B cell (primary cell): ENCODE results near the gene RPRD1B. TPM values are rescaled to one million over a fixed set of nuclear protein-coding genes. Genes with fewer than 3 reads are reported as not detected.
A peak's percentile ranks its signal among the peaks of the same experiment; 100 is the strongest.

Experiments used
- ATAC-seq: fragments of 200-7000 bp; cut with Tn5 transposase; one replicate; pipeline ENCODE4 v1.10.0; 2021; ENCODE audit warnings: low read depth, mild to moderate bottlenecking, moderate number of reproducible peaks, moderate library complexity
- CTCF ChIA-PET: fragments of 350-600 bp; sonication (Branson Sonifier 250); formaldehyde crosslinking; loops from one replicate; lab custom pipeline; 2021; ENCODE audit warnings: antibody characterized with exemption, inconsistent platforms; lab: Charles Lee
- POLR2A ChIA-PET: fragments of 350-600 bp; sonication (Branson Sonifier 250); formaldehyde crosslinking; loops from one replicate; lab custom pipeline; 2021; ENCODE audit warnings: antibody characterized with exemption; lab: Charles Lee
- DNase-seq: peaks from one replicate; pipeline ENCODE4 v3.0.0; 2013
- H2AFZ ChIP-seq: 2 replicates; pipeline ENCODE4 v1.6.1; 2012; ENCODE audit warnings: mild to moderate bottlenecking, low read depth, low read length; ENCODE audit not compliant: insufficient read depth, poor library complexity, severe bottlenecking
- H3K27ac ChIP-seq, 2 donors: 1 replicate in 1 of 2; 2 replicates in 1 of 2; pipeline ENCODE4 v1.5.1; 2012 to 2013; ENCODE audit warnings: low read length in 2 of 2, mild to moderate bottlenecking in 2 of 2, moderate library complexity in 1 of 2
- H3K27me3 ChIP-seq, 4 experiments: fragments of 200-600 bp in 1 of 4; sonication (generic) in 1 of 4; replicated peaks in 1 of 4; 1 replicate in 2 of 4; 2 replicates in 2 of 4; pipeline versions ENCODE4 v1.6.1 to v1.7.0; 2013 to 2016; ENCODE audit warnings: low read length in 3 of 4, mild to moderate bottlenecking in 2 of 4, mixed read lengths in 1 of 4, moderate library complexity in 1 of 4; ENCODE audit not compliant: insufficient read depth in 4 of 4, control insufficient read depth in 3 of 4; ENCODE audit errors: control extremely low read depth in 1 of 4
- H3K36me3 ChIP-seq, 2 experiments: replicated peaks in 1 of 2; 1 replicate in 1 of 2; 2 replicates in 1 of 2; pipeline versions ENCODE4 v1.6.1 to v1.7.1; 2013; ENCODE audit warnings: low read length in 1 of 2; ENCODE audit not compliant: insufficient read depth in 2 of 2, control insufficient read depth in 1 of 2; ENCODE audit errors: control extremely low read depth in 1 of 2, extremely low read depth in 1 of 2
- H3K4me1 ChIP-seq, 2 donors: fragments of 200-600 bp in 1 of 2; sonication (generic) in 1 of 2; 1 replicate in 1 of 2; 2 replicates in 1 of 2; pipeline versions ENCODE4 v1.5.1 to v1.6.1; 2013 to 2017; ENCODE audit warnings: low read length in 2 of 2; ENCODE audit not compliant: control insufficient read depth in 2 of 2, insufficient read depth in 2 of 2
- H3K4me2 ChIP-seq: replicated peaks from 2 replicates; pipeline ENCODE3; 2012; ENCODE audit warnings: mild to moderate bottlenecking, low read depth, low read length; ENCODE audit not compliant: poor library complexity, severe bottlenecking
- H3K4me3 ChIP-seq, 5 experiments: fragments of 200-600 bp in 1 of 5; sonication (generic) in 1 of 5; 1 replicate in 3 of 5; 2 replicates in 2 of 5; pipeline versions ENCODE4 v1.5.1 to v1.7.0; 2011 to 2016; ENCODE audit warnings: low read length in 4 of 5, mild to moderate bottlenecking in 4 of 5, low read depth in 2 of 5, control low read depth in 1 of 5, moderate library complexity in 1 of 5; ENCODE audit not compliant: insufficient read depth in 1 of 5; ENCODE audit errors: control extremely low read depth in 1 of 5, extremely low read depth in 1 of 5
- H3K79me2 ChIP-seq: fragments of 200-600 bp; sonication (generic); one replicate; pipeline ENCODE4 v1.6.0; 2016; ENCODE audit warnings: low read length; ENCODE audit not compliant: control insufficient read depth, insufficient read depth
- H3K9ac ChIP-seq: fragments of 200-600 bp; sonication (generic); 2 replicates; pipeline ENCODE4 v1.6.1; 2017; ENCODE audit warnings: mild to moderate bottlenecking, low read length, moderate library complexity
- H3K9me3 ChIP-seq, 3 donors: one replicate each; pipeline versions ENCODE4 v1.6.1 to v1.7.1; 2013; ENCODE audit warnings: low read length in 2 of 3; ENCODE audit not compliant: control insufficient read depth in 2 of 3, insufficient read depth in 1 of 3; ENCODE audit errors: control extremely low read depth in 1 of 3
- H4K20me1 ChIP-seq: 2 replicates; pipeline ENCODE4 v1.6.0; 2012; ENCODE audit warnings: mild to moderate bottlenecking, low read length; ENCODE audit not compliant: insufficient read depth, control insufficient read depth, poor library complexity, severe bottlenecking
- H3K27ac Mint-ChIP-seq: one replicate; pipeline ENCODE4 v1.8.0; 2021; ENCODE audit warnings: mixed read lengths
- H3K27me3 Mint-ChIP-seq: one replicate; pipeline ENCODE4 v1.8.0; 2021; ENCODE audit warnings: mixed read lengths
- H3K4me1 Mint-ChIP-seq: one replicate; pipeline ENCODE4 v1.8.0; 2021; ENCODE audit warnings: mixed read lengths
- H3K4me3 Mint-ChIP-seq: one replicate; pipeline ENCODE4 v1.8.0; 2021; ENCODE audit warnings: mixed read lengths
- H3K9me3 Mint-ChIP-seq: one replicate; pipeline ENCODE4 v1.8.0; 2022; ENCODE audit warnings: mixed read lengths; ENCODE audit not compliant: insufficient read depth
- CTCF ChIP-seq: fragments of 200-600 bp; IDR thresholded peaks from one replicate; pipeline ENCODE4 v1.8.0; 2022; ENCODE audit warnings: antibody characterized with exemption, mild to moderate bottlenecking
- EZH2 ChIP-seq: IDR thresholded peaks from 2 replicates; pipeline ENCODE4 v1.6.1; 2012; ENCODE audit warnings: borderline replicate concordance, low read depth, mild to moderate bottlenecking, moderate library complexity, low read length; ENCODE audit not compliant: insufficient read depth, poor library complexity, severe bottlenecking
- WGBS: methylation state at CpG from one replicate; pipeline ENCODE4 v1.1.5; 2013; ENCODE audit warnings: missing lambda C conversion rate; ENCODE audit not compliant: insufficient coverage; 5-methylcytosine and 5-hydroxymethylcytosine counted together
- intact Hi-C: fragments of 100-400 bp; cut with micrococcal nuclease; formaldehyde crosslinking; loops from one replicate; pipeline ENCODE4 v1.10.0; 2022
- polyA plus RNA-seq: library from polyadenylated mRNA; depleted of rRNA; stranded (reverse); fragments of >200 nt; gene quantifications from 2 replicates; pipeline ENCODE4 v1.2.3, GENCODE V29; 2012
- total RNA-seq, 2 donors: library from RNA; stranded (reverse); fragments of 120-200 nt in 1 of 2; gene quantifications; 1 replicate in 1 of 2; 2 replicates in 1 of 2; pipeline versions ENCODE4 v1.2.3 to v1.2.4, GENCODE V29; 2013 to 2022

RPRD1B gene
- total and polyA plus RNA-seq, 2 donors (not counting 1 experiment from before 2014, with no cell fraction given), result 6.0 to 54.9 TPM

- Histone ChIP-seq H3K9me3 (no peaks in the 10 kb centered on the region), H2AFZ (no peak overlapping the region), H3K27ac (no peak overlapping the region), H3K9ac (no peak overlapping the region), H3K79me2 (no peaks in the 10 kb centered on the region), H3K36me3 (no peaks in the 10 kb centered on the region), H4K20me1 (no peaks in the 10 kb centered on the region), H3K4me2 (no peak overlapping the region), H3K4me1 (peaks cover 0 to 3% of the 10 kb centered on the region in 2 donors), H3K4me3 (no peak overlapping the region), H3K27me3 (no peaks in the 10 kb centered on the region)
- no peaks in the 10 kb centered on the region for H3K9me3 Mint-ChIP-seq
- H3K27me3 Mint-ChIP-seq, result no peaks in the 10 kb centered on the region
- peak; percentile 36 for DNase-seq
- CTCF ChIA-PET, result interaction anchor here (0.7 to 7.9 kb wide), 13 partner anchors 17 to 108 kb away, joined by 3 to 101 read pairs (median 4); no protein-coding TSS in a partner anchor
- no peak overlapping the region for H3K27ac Mint-ChIP-seq
- TF ChIP-seq EZH2, result no peak
- peak; percentile 44 for TF ChIP-seq CTCF
- peaks cover 3% of the 10 kb centered on the region for H3K4me1 Mint-ChIP-seq
- POLR2A ChIA-PET, result no interaction called here
- 91% methylated on average over 1 of the region's 1 CpG for WGBS
- intact Hi-C loops, result loop anchor here (1.0 kb wide), 1 partner anchor 58 kb away; no protein-coding TSS in a partner anchor
- H3K4me3 Mint-ChIP-seq, result no peak overlapping the region
- no peak for ATAC-seq
These were observed 81.7 kb downstream of the RPRD1B start for GRCh38 chr20:38115205-38115604.

GRCh38 chr20:38115896-38116295, 82.3 kb downstream of the RPRD1B start:
- H3K4me1 Mint-ChIP-seq, result peaks cover 3% of the 10 kb centered on the region
- Histone ChIP-seq H3K4me3 (no peak overlapping the region), H3K4me2 (no peak overlapping the region), H3K9me3 (no peaks in the 10 kb centered on the region), H3K4me1 (peaks cover 0 to 3% of the 10 kb centered on the region in 2 donors), H4K20me1 (no peaks in the 10 kb centered on the region), H3K27ac (no peak overlapping the region), H3K36me3 (no peaks in the 10 kb centered on the region), H3K27me3 (no peaks in the 10 kb centered on the region), H3K79me2 (no peaks in the 10 kb centered on the region), H2AFZ (no peak overlapping the region), H3K9ac (no peak overlapping the region)
- DNase-seq (no peak), ATAC-seq (no peak)
- no peak overlapping the region for H3K27ac Mint-ChIP-seq
- no CpG with 5 or more reads among the region's 2 CpGs for WGBS
- no peaks in the 10 kb centered on the region for H3K9me3 Mint-ChIP-seq
- H3K27me3 Mint-ChIP-seq, result no peaks in the 10 kb centered on the region
- no peak for TF ChIP-seq EZH2
- TF ChIP-seq CTCF, result no peak
- H3K4me3 Mint-ChIP-seq, result no peak overlapping the region
- ChIA-PET CTCF (interaction anchor here (1.3 to 7.9 kb wide), 5 partner anchors 25 to 105 kb away, joined by 4 to 101 read pairs (median 13); no protein-coding TSS in a partner anchor), POLR2A (no interaction called here)
- intact Hi-C loops, result loop anchor here (1.0 kb wide), 1 partner anchor 59 kb away; no protein-coding TSS in a partner anchor
